A673 (cell line): Measurements from ENCODE around the gene ADCY10. TPM values are rescaled to one million over a fixed set of nuclear protein-coding genes. Genes with fewer than 3 reads are reported as not detected.

Experiments
- BruUV-seq: library from RNA; stranded (reverse); fragments of 400-500 nt; replicated peaks from 2 replicates; lab custom pipeline; 2021; lab: Mats Ljungman, UMichigan
- CTCF ChIA-PET: fragments of 300-600 bp; sonication (Branson Sonifier 250); formaldehyde crosslinking; loops from one replicate; lab custom pipeline; 2022; ENCODE audit warnings: antibody characterized with exemption; lab: Charles Lee
- POLR2A ChIA-PET: fragments of 300-600 bp; sonication (Branson Sonifier 250); formaldehyde crosslinking; loops from one replicate; lab custom pipeline; 2022; ENCODE audit warnings: antibody characterized with exemption; ENCODE audit not compliant: low non-redundant PET; lab: Charles Lee
- DNase-seq: peaks from one replicate; pipeline ENCODE4 v3.0.0-alpha.2; 2015; ENCODE audit warnings: low spot score
- H3K27ac ChIP-seq: fragments of 200-600 bp; sonication (generic); 2 replicates; pipeline ENCODE4 v1.5.1; 2016; ENCODE audit warnings: mixed run types, low read depth, mild to moderate bottlenecking, mixed read lengths, antibody characterized with exemption, low read length; ENCODE audit not compliant: poor library complexity, severe bottlenecking
- H3K27me3 ChIP-seq: fragments of 200-600 bp; sonication (generic); replicated peaks from 2 replicates; pipeline ENCODE4 v1.6.1; 2017; ENCODE audit warnings: mixed run types, low read depth, mild to moderate bottlenecking, mixed read lengths, antibody characterized with exemption, low read length; ENCODE audit not compliant: insufficient read depth, poor library complexity
- H3K36me3 ChIP-seq: fragments of 200-600 bp; sonication (generic); 2 replicates; pipeline ENCODE4 v1.6.1; 2016; ENCODE audit warnings: mixed run types, mild to moderate bottlenecking, mixed read lengths, antibody characterized with exemption, low read length; ENCODE audit not compliant: insufficient read depth, poor library complexity, severe bottlenecking
- H3K4me1 ChIP-seq: fragments of 200-600 bp; sonication (generic); 2 replicates; pipeline ENCODE4 v1.6.1; 2017; ENCODE audit warnings: mixed run types, mild to moderate bottlenecking, mixed read lengths, antibody characterized with exemption, low read length; ENCODE audit not compliant: insufficient read depth, poor library complexity, severe bottlenecking
- H3K4me3 ChIP-seq: fragments of 200-600 bp; sonication (generic); 2 replicates; pipeline ENCODE4 v1.5.1; 2016; ENCODE audit warnings: low read depth, mixed run types, mild to moderate bottlenecking, mixed read lengths, low read length; ENCODE audit not compliant: poor library complexity, severe bottlenecking
- H3K9me3 ChIP-seq: fragments of 200-600 bp; sonication (generic); 2 replicates; pipeline ENCODE4 v1.6.1; 2016; ENCODE audit warnings: mixed run types, low read depth, mild to moderate bottlenecking, mixed read lengths, antibody characterized with exemption, low read length; ENCODE audit not compliant: poor library complexity, severe bottlenecking
- CTCF ChIP-seq: fragments of 300-800, 200-600 bp; sonication (generic); conservative IDR thresholded peaks from 2 replicates; pipeline ENCODE4 v1.5.1; 2017; ENCODE audit warnings: low read depth, mild to moderate bottlenecking, antibody characterized with exemption, low read length, moderate library complexity, mixed read lengths
- EZH2 ChIP-seq: fragments of 200-600 bp; sonication (generic); IDR thresholded peaks from 2 replicates; pipeline ENCODE4 v1.6.1; 2017; ENCODE audit warnings: borderline replicate concordance, low read depth, mild to moderate bottlenecking, mixed read lengths, antibody characterized with exemption, low read length; ENCODE audit not compliant: poor library complexity, severe bottlenecking
- intact Hi-C: fragments of 100-400 bp; cut with micrococcal nuclease; formaldehyde crosslinking; loops from one replicate; pipeline ENCODE4 v1.10.0; 2022; ENCODE audit not compliant: unreplicated experiment
- total RNA-seq: library from RNA; stranded (reverse); gene quantifications from 2 replicates; pipeline ENCODE4 v1.2.3, GENCODE V29; 2021

Gene ADCY10
- total RNA-seq, 1 experiment from 2014 or later, result 0.19 TPM

- TF ChIP-seq CTCF (no peak), EZH2 (no peak)
- no TSS peak for BruUV-seq
- Histone ChIP-seq H3K4me1 (no peaks in the 10 kb centered on the region), H3K4me3 (no peak overlapping the region), H3K27me3 (no peaks in the 10 kb centered on the region), H3K27ac (no peak overlapping the region), H3K9me3 (peaks cover under 1% of the 10 kb centered on the region), H3K36me3 (peaks cover 25% of the 10 kb centered on the region)
- ChIA-PET POLR2A (no interaction called here), CTCF (no interaction called here)
- no peak for DNase-seq
- intact Hi-C loops, result no loop called here
Observed at GRCh38 chr1:167776151-167776550, 137.8 kb downstream of the ADCY10 start.

- Histone ChIP-seq H3K4me1 (no peaks in the 10 kb centered on the region), H3K27me3 (no peaks in the 10 kb centered on the region), H3K9me3 (no peaks in the 10 kb centered on the region), H3K36me3 (peaks cover 25% of the 10 kb centered on the region), H3K27ac (no peak overlapping the region), H3K4me3 (no peak overlapping the region)
- no peak for TF ChIP-seq CTCF
- TF ChIP-seq EZH2, result no peak
- intact Hi-C loops, result no loop called here
- DNase-seq, result no peak
- CTCF ChIA-PET, result no interaction called here
- POLR2A ChIA-PET, result no interaction called here
- BruUV-seq, result no TSS peak
Observed at GRCh38 chr1:167775178-167775577, 138.8 kb downstream of the ADCY10 start.

- Histone ChIP-seq H3K27ac (no peak overlapping the region), H3K27me3 (no peaks in the 10 kb centered on the region), H3K36me3 (peaks cover 25% of the 10 kb centered on the region), H3K4me3 (no peak overlapping the region), H3K4me1 (no peaks in the 10 kb centered on the region), H3K9me3 (no peaks in the 10 kb centered on the region)
- no peak for DNase-seq
- no TSS peak for BruUV-seq
- intact Hi-C loops, result no loop called here
- ChIA-PET POLR2A (no interaction called here), CTCF (no interaction called here)
- no peak for TF ChIP-seq CTCF
- no peak for TF ChIP-seq EZH2
Observed at GRCh38 chr1:167774710-167775109, 139.2 kb downstream of the ADCY10 start.
